Measurements from ENCODE around the gene TBC1D10B. TPM values are rescaled to one million over a fixed set of nuclear protein-coding genes. Genes with fewer than 3 reads are reported as not detected.

Gene TBC1D10B
- total RNA-seq, 1 donor from 2014 or later = 51.9 TPM

- TF ChIP-seq, protein P1, sequence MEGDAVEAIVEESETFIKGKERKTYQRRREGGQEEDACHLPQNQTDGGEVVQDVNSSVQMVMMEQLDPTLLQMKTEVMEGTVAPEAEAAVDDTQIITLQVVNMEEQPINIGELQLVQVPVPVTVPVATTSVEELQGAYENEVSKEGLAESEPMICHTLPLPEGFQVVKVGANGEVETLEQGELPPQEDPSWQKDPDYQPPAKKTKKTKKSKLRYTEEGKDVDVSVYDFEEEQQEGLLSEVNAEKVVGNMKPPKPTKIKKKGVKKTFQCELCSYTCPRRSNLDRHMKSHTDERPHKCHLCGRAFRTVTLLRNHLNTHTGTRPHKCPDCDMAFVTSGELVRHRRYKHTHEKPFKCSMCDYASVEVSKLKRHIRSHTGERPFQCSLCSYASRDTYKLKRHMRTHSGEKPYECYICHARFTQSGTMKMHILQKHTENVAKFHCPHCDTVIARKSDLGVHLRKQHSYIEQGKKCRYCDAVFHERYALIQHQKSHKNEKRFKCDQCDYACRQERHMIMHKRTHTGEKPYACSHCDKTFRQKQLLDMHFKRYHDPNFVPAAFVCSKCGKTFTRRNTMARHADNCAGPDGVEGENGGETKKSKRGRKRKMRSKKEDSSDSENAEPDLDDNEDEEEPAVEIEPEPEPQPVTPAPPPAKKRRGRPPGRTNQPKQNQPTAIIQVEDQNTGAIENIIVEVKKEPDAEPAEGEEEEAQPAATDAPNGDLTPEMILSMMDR (IDR thresholded peaks at IDR 0.05; ENCODE audit: insufficient read depth, low read length, poor library complexity, severe bottlenecking) = no peak
- Histone ChIP-seq H3K27me3 (ENCODE audit: control insufficient read depth, insufficient read depth, low read length) (no peaks in the 10 kb centered on the region), H3K4me3 (ENCODE audit: low read depth, low read length) (peak overlapping the region; percentile 45), H3K36me3 (ENCODE audit: control insufficient read depth, insufficient read depth, low read length) (no peaks in the 10 kb centered on the region)
- DNase-seq (ENCODE audit: low read depth) = no peak
Measured at GRCh38 chr16:30371248-30371816, 1.0 kb upstream of the TBC1D10B start.

DNA sequence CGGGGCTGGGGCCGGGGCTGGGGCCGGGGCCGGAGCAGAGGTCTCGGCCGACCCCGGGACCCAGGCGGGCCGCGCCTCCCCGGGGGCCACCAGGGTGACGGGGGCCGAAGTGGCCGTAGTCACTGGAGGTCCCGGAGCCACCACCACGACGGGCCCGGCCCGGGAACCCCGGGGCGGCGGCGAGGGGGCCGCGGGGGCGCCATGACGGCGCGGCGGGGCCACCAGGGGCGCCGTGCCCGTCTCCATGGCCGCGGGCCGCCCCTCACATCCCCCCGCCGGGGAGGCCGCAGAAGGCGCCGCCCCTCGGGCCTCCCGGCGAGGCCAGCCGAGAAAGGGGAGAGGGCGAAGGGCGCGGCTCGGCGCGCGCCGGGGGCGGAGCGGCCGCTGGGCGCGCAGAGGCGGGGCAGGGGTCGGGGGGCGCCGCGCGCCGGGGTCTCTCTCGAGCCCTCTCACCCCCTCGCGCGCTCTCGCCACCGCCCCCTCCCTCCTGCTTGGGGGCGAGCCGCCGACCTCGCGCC lies 297 bp downstream of the TBC1D10B start:
- no peaks in the 10 kb centered on the region for H3K27me3 ChIP-seq (ENCODE audit: control insufficient read depth, insufficient read depth, low read length)
- no peak for DNase-seq (ENCODE audit: low read depth)
- TF ChIP-seq, protein P1 (IDR thresholded peaks at IDR 0.05; ENCODE audit: insufficient read depth, low read length, poor library complexity, severe bottlenecking) = no peak
- peak overlapping the region; percentile 78 for H3K4me3 ChIP-seq (ENCODE audit: low read depth, low read length)
- H3K36me3 ChIP-seq (ENCODE audit: control insufficient read depth, insufficient read depth, low read length) = no peaks in the 10 kb centered on the region

GRCh38 chr16:30369091-30369937 lies 980 bp downstream of the TBC1D10B start:
- no peak for DNase-seq (ENCODE audit: low read depth)
- Histone ChIP-seq H3K4me3 (ENCODE audit: low read depth, low read length) (peak overlapping the region; percentile 78), H3K27me3 (ENCODE audit: control insufficient read depth, insufficient read depth, low read length) (no peaks in the 10 kb centered on the region), H3K36me3 (ENCODE audit: control insufficient read depth, insufficient read depth, low read length) (peaks cover 1% of the 10 kb centered on the region)
- TF ChIP-seq, protein P1 (IDR thresholded peaks at IDR 0.05; ENCODE audit: insufficient read depth, low read length, poor library complexity, severe bottlenecking) = no peak

GRCh38 chr16:30368792-30369090 lies 1.6 kb downstream of the TBC1D10B start:
- Histone ChIP-seq H3K4me3 (ENCODE audit: low read depth, low read length) (peak overlapping the region; percentile 78), H3K27me3 (ENCODE audit: control insufficient read depth, insufficient read depth, low read length) (no peaks in the 10 kb centered on the region), H3K36me3 (ENCODE audit: control insufficient read depth, insufficient read depth, low read length) (peaks cover 1% of the 10 kb centered on the region)
- no peak for DNase-seq (ENCODE audit: low read depth)
- TF ChIP-seq, protein P1 (IDR thresholded peaks at IDR 0.05; ENCODE audit: insufficient read depth, low read length, poor library complexity, severe bottlenecking) = no peak

- H3K27me3 ChIP-seq (ENCODE audit: control insufficient read depth, insufficient read depth, low read length) = no peaks in the 10 kb centered on the region
- no peak for DNase-seq (ENCODE audit: low read depth)
- TF ChIP-seq, protein P1 (IDR thresholded peaks at IDR 0.05; ENCODE audit: insufficient read depth, low read length, poor library complexity, severe bottlenecking) = no peak
- peak overlapping the region; percentile 78 for H3K4me3 ChIP-seq (ENCODE audit: low read depth, low read length)
- peaks cover 1% of the 10 kb centered on the region for H3K36me3 ChIP-seq (ENCODE audit: control insufficient read depth, insufficient read depth, low read length)
Measured at GRCh38 chr16:30368122-30368791, 2.0 kb downstream of the TBC1D10B start.
